ENCODE measurements around the gene CLMN. TPM values are rescaled to one million over a fixed set of nuclear protein-coding genes. Genes with fewer than 3 reads are reported as not detected.

CLMN gene
- total RNA-seq, 6 experiments from 2014 or later, result 0.02 TPM; not detected in 5

DNA sequence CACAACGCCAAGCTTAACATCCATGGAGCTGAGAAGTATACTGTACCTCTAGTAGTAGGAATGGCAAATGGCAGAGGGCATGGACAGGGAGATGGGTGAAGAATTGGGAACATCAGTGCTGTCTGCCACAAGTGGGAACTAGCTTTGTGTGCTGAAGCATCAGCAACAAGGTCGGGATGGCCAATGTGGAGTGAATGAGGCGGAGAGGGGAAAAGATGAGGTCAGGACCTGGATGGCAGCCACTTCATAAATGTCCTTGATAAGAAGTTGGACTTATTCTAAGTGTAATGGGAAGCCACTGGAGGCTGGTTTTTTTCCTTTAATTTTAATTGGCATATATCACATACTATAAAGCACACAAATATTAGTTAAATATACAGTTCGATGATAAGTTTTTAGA lies 21.9 kb upstream of the CLMN start:
- Mint-ChIP-seq H3K27ac (no peak overlapping the region), H3K4me3 (no peak overlapping the region), H3K27me3 (ENCODE audit: insufficient read depth) (peaks cover 4% of the 10 kb centered on the region), H3K36me3 (ENCODE audit: low read depth) (no peaks in the 10 kb centered on the region), H3K4me1 (ENCODE audit: low read depth) (no peaks in the 10 kb centered on the region), H3K9me3 (peaks cover 20% of the 10 kb centered on the region; the same call in 1 of the 2 replicates)
- no peak for DNase-seq
- TF ChIP-seq, protein P1, sequence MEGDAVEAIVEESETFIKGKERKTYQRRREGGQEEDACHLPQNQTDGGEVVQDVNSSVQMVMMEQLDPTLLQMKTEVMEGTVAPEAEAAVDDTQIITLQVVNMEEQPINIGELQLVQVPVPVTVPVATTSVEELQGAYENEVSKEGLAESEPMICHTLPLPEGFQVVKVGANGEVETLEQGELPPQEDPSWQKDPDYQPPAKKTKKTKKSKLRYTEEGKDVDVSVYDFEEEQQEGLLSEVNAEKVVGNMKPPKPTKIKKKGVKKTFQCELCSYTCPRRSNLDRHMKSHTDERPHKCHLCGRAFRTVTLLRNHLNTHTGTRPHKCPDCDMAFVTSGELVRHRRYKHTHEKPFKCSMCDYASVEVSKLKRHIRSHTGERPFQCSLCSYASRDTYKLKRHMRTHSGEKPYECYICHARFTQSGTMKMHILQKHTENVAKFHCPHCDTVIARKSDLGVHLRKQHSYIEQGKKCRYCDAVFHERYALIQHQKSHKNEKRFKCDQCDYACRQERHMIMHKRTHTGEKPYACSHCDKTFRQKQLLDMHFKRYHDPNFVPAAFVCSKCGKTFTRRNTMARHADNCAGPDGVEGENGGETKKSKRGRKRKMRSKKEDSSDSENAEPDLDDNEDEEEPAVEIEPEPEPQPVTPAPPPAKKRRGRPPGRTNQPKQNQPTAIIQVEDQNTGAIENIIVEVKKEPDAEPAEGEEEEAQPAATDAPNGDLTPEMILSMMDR (IDR thresholded peaks at IDR 0.05), result no peak

DNA sequence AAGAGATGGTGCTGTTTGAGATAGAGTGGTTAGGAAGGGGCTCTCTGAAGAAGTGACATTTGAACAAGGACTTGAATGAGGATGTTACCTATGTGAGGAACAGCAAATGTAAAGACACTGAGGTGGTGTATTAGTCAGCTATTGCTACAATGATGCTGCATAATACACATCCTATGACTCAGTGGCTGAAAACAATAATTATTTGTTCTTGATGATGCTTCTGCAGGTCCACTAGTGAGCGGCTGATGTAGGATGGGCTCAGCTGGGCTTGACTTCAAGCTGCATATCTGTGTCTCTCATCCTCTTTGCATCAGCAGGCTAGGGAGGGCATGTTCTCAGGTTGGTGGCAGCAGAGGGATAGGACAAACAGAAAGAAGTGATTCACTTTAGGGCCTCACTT lies 21.4 kb upstream of the CLMN start:
- no peaks in the 10 kb centered on the region for H3K36me3 Mint-ChIP-seq (ENCODE audit: low read depth)
- peaks cover 2% of the 10 kb centered on the region for H3K27me3 Mint-ChIP-seq (ENCODE audit: insufficient read depth)
- no peak overlapping the region for H3K4me3 Mint-ChIP-seq
- H3K27ac Mint-ChIP-seq, result no peak overlapping the region
- DNase-seq, result no peak
- H3K9me3 Mint-ChIP-seq, result peaks cover 24% of the 10 kb centered on the region; the same call in 1 of the 2 replicates
- TF ChIP-seq, protein P1 (IDR thresholded peaks at IDR 0.05), result no peak
- no peaks in the 10 kb centered on the region for H3K4me1 Mint-ChIP-seq (ENCODE audit: low read depth)

DNA sequence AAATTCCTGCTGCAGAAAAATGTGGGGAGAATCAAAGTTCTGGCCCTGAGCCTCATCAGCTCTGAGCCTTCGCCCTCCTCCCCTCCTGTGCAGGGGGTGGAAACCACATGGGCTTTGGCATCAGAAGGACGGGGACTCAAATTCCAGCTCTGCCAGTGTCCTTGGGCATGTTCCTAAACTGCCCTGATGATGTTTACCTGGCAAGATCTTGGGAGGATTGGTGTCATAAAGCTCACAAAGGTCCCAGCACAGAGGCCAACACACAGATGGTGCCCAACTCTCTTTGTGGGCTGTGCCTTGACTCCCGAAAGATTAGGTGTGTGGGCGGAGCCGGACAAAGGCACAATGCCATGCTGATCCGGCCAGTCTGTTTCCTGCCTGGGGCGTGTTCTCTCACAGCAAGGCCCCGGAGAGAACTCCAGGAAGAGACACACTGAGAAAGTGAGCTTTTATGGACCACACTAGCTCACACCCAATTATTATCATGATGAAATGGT lies 20.5 kb upstream of the CLMN start:
- H3K36me3 Mint-ChIP-seq (ENCODE audit: low read depth), result no peaks in the 10 kb centered on the region
- peaks cover 1% of the 10 kb centered on the region for H3K27me3 Mint-ChIP-seq (ENCODE audit: insufficient read depth)
- DNase-seq, result no peak
- no peak overlapping the region for H3K4me3 Mint-ChIP-seq
- no peaks in the 10 kb centered on the region for H3K4me1 Mint-ChIP-seq (ENCODE audit: low read depth)
- no peak overlapping the region for H3K27ac Mint-ChIP-seq
- peaks cover 21% of the 10 kb centered on the region; the same call in 1 of the 2 replicates for H3K9me3 Mint-ChIP-seq
- TF ChIP-seq, protein P1 (IDR thresholded peaks at IDR 0.05), result no peak

DNA sequence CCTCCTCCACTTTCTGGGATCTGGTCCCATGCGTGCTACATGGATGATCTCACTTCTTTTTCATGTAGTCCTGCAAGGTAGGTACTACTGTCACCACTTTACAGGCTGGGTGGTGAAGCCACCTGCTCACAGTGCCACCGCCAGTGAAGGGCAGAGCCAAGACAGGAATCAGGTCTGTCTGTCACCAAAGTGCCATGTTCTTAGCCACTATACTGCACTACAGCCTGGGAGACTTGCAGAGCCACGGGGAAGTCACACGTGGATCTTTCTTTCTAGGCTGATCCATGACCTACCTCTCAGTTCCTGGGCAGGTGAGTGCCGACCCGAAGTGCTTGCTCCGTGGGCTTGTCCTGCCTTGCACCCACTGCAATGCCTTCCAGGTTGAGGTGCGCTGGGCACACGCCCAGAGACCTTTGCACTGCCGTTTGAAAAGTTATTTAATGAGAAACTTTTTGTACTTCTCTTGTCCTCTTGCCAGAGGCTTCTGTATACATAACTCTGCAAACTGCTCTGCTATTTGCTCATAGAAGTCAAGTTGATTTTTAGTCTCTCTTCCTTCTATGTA lies 19.7 kb upstream of the CLMN start:
- no peak overlapping the region for H3K27ac Mint-ChIP-seq
- H3K4me3 Mint-ChIP-seq, result no peak overlapping the region
- H3K27me3 Mint-ChIP-seq (ENCODE audit: insufficient read depth), result peaks cover 1% of the 10 kb centered on the region
- TF ChIP-seq, protein P1 (IDR thresholded peaks at IDR 0.05), result no peak
- no peak for DNase-seq
- H3K9me3 Mint-ChIP-seq, result peaks cover 14% of the 10 kb centered on the region; the same call in 1 of the 2 replicates
- H3K4me1 Mint-ChIP-seq (ENCODE audit: low read depth), result no peaks in the 10 kb centered on the region
- H3K36me3 Mint-ChIP-seq (ENCODE audit: low read depth), result no peaks in the 10 kb centered on the region

DNA sequence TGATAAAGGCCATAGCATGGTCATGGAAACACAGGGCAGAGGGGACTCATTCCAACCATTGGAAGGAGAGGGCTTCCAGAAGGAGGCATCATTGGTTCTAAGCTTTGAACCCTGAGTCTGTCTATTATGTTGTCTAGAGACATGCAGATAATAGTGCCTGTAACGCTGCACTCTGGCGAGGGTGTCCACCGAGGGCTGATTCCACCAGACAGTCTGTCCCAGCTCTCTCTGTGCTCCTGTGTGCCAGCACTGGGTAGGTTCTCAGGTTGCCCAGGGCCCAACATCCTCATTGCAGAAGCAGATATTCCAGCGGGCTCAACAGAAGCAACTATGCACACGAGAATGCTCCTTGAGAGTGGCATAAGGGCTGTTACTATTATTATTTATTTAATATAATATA lies 18.7 kb upstream of the CLMN start:
- TF ChIP-seq, protein P1 (IDR thresholded peaks at IDR 0.05), result no peak
- Mint-ChIP-seq H3K36me3 (ENCODE audit: low read depth) (no peaks in the 10 kb centered on the region), H3K4me3 (no peak overlapping the region), H3K4me1 (ENCODE audit: low read depth) (no peaks in the 10 kb centered on the region), H3K27ac (no peak overlapping the region), H3K9me3 (peaks cover 12% of the 10 kb centered on the region; the same call in 1 of the 2 replicates), H3K27me3 (ENCODE audit: insufficient read depth) (peaks cover 2% of the 10 kb centered on the region)
- DNase-seq, result no peak
